ENCODE results near the gene RLN3. TPM values are rescaled to one million over a fixed set of nuclear protein-coding genes. Genes with fewer than 3 reads are reported as not detected.
A peak's percentile ranks its signal among the peaks of the same experiment; 100 is the strongest.

The RLN3 gene
- total and polyA plus RNA-seq, 2 of the 8 experiments (the other 6 are each of a cell fraction or from before 2014, with no cell fraction given): not detected

- no peak overlapping the region for H2BK120ac ChIP-seq (replicated peaks; ENCODE audit: low read depth, low read length)
- peaks cover 3% of the 10 kb centered on the region in 2 experiments for H4K20me1 ChIP-seq (replicated peaks in 1 of 2; ENCODE audit: control insufficient read depth in 1 of 2, insufficient read depth in 2 of 2, low read length in 2 of 2)
- 86% methylated on average over 8 of the region's 22 CpGs; no CpG with 5 or more reads in 1 of the 2 experiments for WGBS, 2 experiments (ENCODE audit: extremely low coverage in 1 of 2, insufficient coverage in 1 of 2, insufficient read length in 1 of 2, insufficient replicate concordance in 2 of 2, low coverage in 1 of 2, low lambda C conversion rate in 2 of 2, missing lambda C conversion rate in 1 of 2)
- no peaks in the 10 kb centered on the region for H3K27me3 ChIP-seq (replicated peaks in 1 of 4; ENCODE audit: control insufficient read depth in 3 of 4, extremely low read depth in 1 of 4, insufficient read depth in 3 of 4, low read length in 3 of 4)
- H3K23me2 ChIP-seq (ENCODE audit: low read depth, low read length): no peaks in the 10 kb centered on the region
- no peak overlapping the region for H3K4me3 ChIP-seq (ENCODE audit: extremely low read depth in 1 of 4, insufficient read depth in 2 of 4, low read depth in 3 of 4, low read length in 4 of 4)
- no peak overlapping the region for H3K56ac ChIP-seq (replicated peaks; ENCODE audit: insufficient read length, low read depth, low read length)
- no peaks in the 10 kb centered on the region; a peak in 2 of 8 replicates for H3K36me3 ChIP-seq (ENCODE audit: control insufficient read depth in 2 of 4, insufficient read depth in 4 of 4, low read length in 3 of 4)
- no peak overlapping the region for H3K23ac ChIP-seq (ENCODE audit: insufficient read length)
- POLR2A ChIA-PET (ENCODE audit: partially characterized antibody): interaction anchor here (0.6 to 3.4 kb wide), 5 partner anchors 9 to 166 kb away, joined by 3 to 12 read pairs (median 5); partner anchors contain the start of gene RFX1
- peaks cover under 1 to 4% of the 10 kb centered on the region in 2 experiments; a peak in 3 of 4 replicates for H3K9me3 ChIP-seq (ENCODE audit: insufficient read depth in 2 of 2, low read depth in 1 of 2, low read length in 1 of 2)
- no peak for TF ChIP-seq ATF3 (IDR thresholded peaks at IDR 0.05; ENCODE audit: insufficient read depth, low read depth, low read length)
- no peak for TF ChIP-seq EZH2 (IDR thresholded peaks at IDR 0.05; ENCODE audit: low read depth, low read length, severe bottlenecking)
- no peak for TF ChIP-seq SIN3A (conservative IDR thresholded peaks at IDR 0.05 in 1 of 2, IDR thresholded peaks at IDR 0.05 in 1 of 2; ENCODE audit: low read depth in 1 of 2, low read length in 2 of 2)
- TF ChIP-seq RFX5 (IDR thresholded peaks at IDR 0.05; ENCODE audit: borderline replicate concordance, low read depth, low read length): no peak
- TF ChIP-seq EP300 (IDR thresholded peaks at IDR 0.05; ENCODE audit: borderline replicate concordance in 1 of 2, low read depth in 2 of 2, low read length in 2 of 2): no peak
- no peak for TF ChIP-seq TEAD4 (IDR thresholded peaks at IDR 0.05; ENCODE audit: low read depth, low read length)
- no peak for TF ChIP-seq SIX5 (IDR thresholded peaks at IDR 0.05; ENCODE audit: low read depth, low read length)
- no peak overlapping the region for H4K91ac ChIP-seq (replicated peaks; ENCODE audit: insufficient read length, low read length)
- no peak overlapping the region for H3K4me2 ChIP-seq (ENCODE audit: insufficient read depth in 1 of 2, low read depth in 2 of 2, low read length in 2 of 2)
- H4K5ac ChIP-seq (ENCODE audit: insufficient read length, low read depth, low read length): no peak overlapping the region
- H4K8ac ChIP-seq (ENCODE audit: extremely low read depth, insufficient read depth, low read length): no peak overlapping the region
- H2BK5ac ChIP-seq (ENCODE audit: low read depth, low read length): no peak overlapping the region
- H3K14ac ChIP-seq (ENCODE audit: insufficient read length): no peak overlapping the region
- peaks cover 6% of the 10 kb centered on the region; the same call in 1 of the 2 replicates for H3K79me1 ChIP-seq (ENCODE audit: low read depth, low read length)
- H3K79me2 ChIP-seq (ENCODE audit: control insufficient read depth in 1 of 2, insufficient read depth in 2 of 2, low read length in 2 of 2): no peaks in the 10 kb centered on the region; a peak in 1 of 4 replicates
- DNase-seq (ENCODE audit: low read depth in 1 of 2, low spot score in 2 of 2) (no peak), FAIRE-seq (no peak)
- peak overlapping the region; percentile 45; the same call in 1 of the 2 replicates for H3K27ac ChIP-seq (ENCODE audit: low read depth, low read length)
- peaks cover 0 to 6% (median 2%) of the 10 kb centered on the region in 4 experiments; a peak in 5 of 7 replicates for H3K4me1 ChIP-seq (replicated peaks in 1 of 4; ENCODE audit: control insufficient read depth in 3 of 4, insufficient read depth in 4 of 4, low read length in 3 of 4)
- H2AFZ ChIP-seq (ENCODE audit: low read length): no peak overlapping the region
- no peak overlapping the region; a peak in 1 of 7 replicates for H3K9ac ChIP-seq (replicated peaks in 1 of 4; ENCODE audit: extremely low read depth in 1 of 4, low read depth in 3 of 4, low read length in 3 of 4)
- no peak overlapping the region for H3K18ac ChIP-seq (ENCODE audit: extremely low read depth, low read length)
- H2BK15ac ChIP-seq (ENCODE audit: low read length): no peak overlapping the region
- no peak overlapping the region for H2BK12ac ChIP-seq (ENCODE audit: low read depth, low read length)
- CTCF ChIA-PET (ENCODE audit: partially characterized antibody): interaction anchor here (0.6 to 4.2 kb wide), 7 partner anchors 9 to 309 kb away, joined by 3 to 14 read pairs (median 5); no protein-coding TSS in a partner anchor
- H2BK20ac ChIP-seq (ENCODE audit: low read length): no peak overlapping the region
- no peak overlapping the region for H2AK5ac ChIP-seq (ENCODE audit: low read depth, low read length)
- no peak overlapping the region for H3K4ac ChIP-seq (replicated peaks; ENCODE audit: insufficient read length, low read depth, low read length)
Observed at GRCh38 chr19:13993590-13994300, 34.2 kb upstream of the RLN3 start.
